Natural killer cell (primary cell): ENCODE results near the gene PDCD4. TPM values are rescaled to one million over a fixed set of nuclear protein-coding genes. Genes with fewer than 3 reads are reported as not detected.

Experiments used
- ATAC-seq, 3 donors: fragments of 150-1000 bp in 2 of 3; fragments of 200-7000 bp in 1 of 3; cut with Tn5 transposase; 1 replicate in 1 of 3; 2 replicates in 2 of 3; pipeline ENCODE4 v1.10.0; 2021; ENCODE audit warnings: mild to moderate bottlenecking in 2 of 3, moderate library complexity in 2 of 3
- DNase-seq, 2 donors: peaks; one replicate each; pipeline versions ENCODE4 v3.0.0 to v3.0.0-alpha.2; 2013 to 2021; ENCODE audit warnings: mixed read lengths in 1 of 2
- H3K27ac ChIP-seq: one replicate; pipeline ENCODE4 v1.5.1; 2013; ENCODE audit warnings: mild to moderate bottlenecking, low read length
- H3K27me3 ChIP-seq: one replicate; pipeline ENCODE4 v1.6.1; 2013; ENCODE audit warnings: low read length; ENCODE audit not compliant: control insufficient read depth, insufficient read depth
- H3K36me3 ChIP-seq: one replicate; pipeline ENCODE4 v1.6.1; 2013; ENCODE audit warnings: low read length; ENCODE audit not compliant: control insufficient read depth, insufficient read depth
- H3K4me1 ChIP-seq: one replicate; pipeline ENCODE4 v1.6.1; 2013; ENCODE audit warnings: low read length; ENCODE audit not compliant: control insufficient read depth, insufficient read depth
- H3K4me3 ChIP-seq: one replicate; pipeline ENCODE4 v1.5.1; 2013; ENCODE audit warnings: low read length
- H3K9me3 ChIP-seq: one replicate; pipeline ENCODE4 v1.6.1; 2013; ENCODE audit warnings: low read length; ENCODE audit not compliant: control insufficient read depth, insufficient read depth
- H3K27ac Mint-ChIP-seq, 2 donors: one replicate each; pipeline ENCODE4 v1.8.0; 2022; ENCODE audit warnings: mild to moderate bottlenecking in 2 of 2, mixed read lengths in 2 of 2, moderate library complexity in 1 of 2
- H3K27me3 Mint-ChIP-seq, 2 donors: one replicate each; pipeline ENCODE4 v1.8.0; 2022; ENCODE audit warnings: low read depth in 2 of 2, mixed read lengths in 2 of 2
- H3K36me3 Mint-ChIP-seq: one replicate; pipeline ENCODE4 v1.8.0; 2022; ENCODE audit warnings: mixed read lengths
- H3K4me1 Mint-ChIP-seq, 2 donors: one replicate each; pipeline ENCODE4 v1.8.0; 2022; ENCODE audit warnings: mixed read lengths in 2 of 2
- H3K4me3 Mint-ChIP-seq: one replicate; pipeline ENCODE4 v1.8.0; 2022; ENCODE audit warnings: mild to moderate bottlenecking, moderate library complexity, mixed read lengths
- H3K9me3 Mint-ChIP-seq, 2 donors: one replicate each; pipeline ENCODE4 v1.8.0; 2022; ENCODE audit warnings: mixed read lengths in 2 of 2
- WGBS: methylation state at CpG from one replicate; pipeline ENCODE4 v1.1.7; 2013; ENCODE audit warnings: missing lambda C conversion rate; ENCODE audit not compliant: insufficient coverage; 5-methylcytosine and 5-hydroxymethylcytosine counted together
- intact Hi-C: fragments of 100-400 bp; cut with micrococcal nuclease; formaldehyde crosslinking; loops from one replicate; pipeline ENCODE4 v1.14.2; 2022
- total RNA-seq, 4 donors: library from RNA; stranded (reverse); fragments of 120-200 nt in 1 of 4; gene quantifications; one replicate each; pipeline versions ENCODE4 v1.2.3 to v1.2.4, GENCODE V29; 2013 to 2022
- TF ChIP-seq, protein P1 (sequence below): fragments of 200-600 bp; IDR thresholded peaks from one replicate; pipeline ENCODE4 v1.8.0; 2022; ENCODE audit warnings: antibody characterized with exemption

PDCD4 gene
- total RNA-seq, 3 donors from 2014 or later (not counting 1 experiment from before 2014, with no cell fraction given): 199 to 241 (median 222) TPM

DNA sequence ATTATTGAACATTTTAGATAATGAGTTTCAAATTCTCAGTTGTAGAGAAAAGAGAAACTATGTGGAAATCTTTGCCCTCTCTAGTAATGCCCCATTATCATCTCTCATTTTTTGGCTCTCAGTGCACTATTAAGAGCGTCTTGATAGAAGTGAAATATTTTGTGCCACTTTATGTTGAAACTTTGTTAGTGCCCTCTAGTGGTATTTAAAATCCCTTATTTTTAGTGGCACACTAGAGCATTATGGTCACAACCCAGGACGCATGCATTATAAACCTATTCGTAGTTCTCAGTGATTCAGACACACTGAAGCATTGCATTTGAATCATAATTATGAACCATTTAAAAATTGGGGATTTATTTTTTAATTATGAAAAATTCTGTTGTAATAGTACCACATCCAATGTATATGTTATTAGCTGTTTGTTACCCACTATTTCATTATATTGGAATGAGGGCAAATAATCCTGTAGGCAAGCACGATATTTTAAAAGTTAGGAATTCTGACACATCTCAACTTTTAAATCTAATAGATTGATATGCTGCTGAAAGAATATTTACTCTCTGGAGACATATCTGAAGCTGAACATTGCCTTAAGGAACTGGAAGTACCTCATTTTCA lies 21.9 kb downstream of the PDCD4 start:
- TF ChIP-seq, protein P1, sequence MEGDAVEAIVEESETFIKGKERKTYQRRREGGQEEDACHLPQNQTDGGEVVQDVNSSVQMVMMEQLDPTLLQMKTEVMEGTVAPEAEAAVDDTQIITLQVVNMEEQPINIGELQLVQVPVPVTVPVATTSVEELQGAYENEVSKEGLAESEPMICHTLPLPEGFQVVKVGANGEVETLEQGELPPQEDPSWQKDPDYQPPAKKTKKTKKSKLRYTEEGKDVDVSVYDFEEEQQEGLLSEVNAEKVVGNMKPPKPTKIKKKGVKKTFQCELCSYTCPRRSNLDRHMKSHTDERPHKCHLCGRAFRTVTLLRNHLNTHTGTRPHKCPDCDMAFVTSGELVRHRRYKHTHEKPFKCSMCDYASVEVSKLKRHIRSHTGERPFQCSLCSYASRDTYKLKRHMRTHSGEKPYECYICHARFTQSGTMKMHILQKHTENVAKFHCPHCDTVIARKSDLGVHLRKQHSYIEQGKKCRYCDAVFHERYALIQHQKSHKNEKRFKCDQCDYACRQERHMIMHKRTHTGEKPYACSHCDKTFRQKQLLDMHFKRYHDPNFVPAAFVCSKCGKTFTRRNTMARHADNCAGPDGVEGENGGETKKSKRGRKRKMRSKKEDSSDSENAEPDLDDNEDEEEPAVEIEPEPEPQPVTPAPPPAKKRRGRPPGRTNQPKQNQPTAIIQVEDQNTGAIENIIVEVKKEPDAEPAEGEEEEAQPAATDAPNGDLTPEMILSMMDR: peak; percentile 69
- Histone ChIP-seq H3K27me3 (no peaks in the 10 kb centered on the region), H3K4me1 (no peaks in the 10 kb centered on the region), H3K4me3 (no peak overlapping the region), H3K36me3 (peaks cover 77% of the 10 kb centered on the region), H3K27ac (no peak overlapping the region), H3K9me3 (no peaks in the 10 kb centered on the region)
- Mint-ChIP-seq H3K27ac (no peak overlapping the region), H3K9me3 (no peaks in the 10 kb centered on the region), H3K36me3 (peaks cover 26% of the 10 kb centered on the region), H3K27me3 (no peaks in the 10 kb centered on the region), H3K4me3 (no peak overlapping the region), H3K4me1 (peaks cover 8 to 21% of the 10 kb centered on the region in 2 donors)
- peak in 1 of 2 donors; percentile 75 for DNase-seq
- no CpG with 5 or more reads among the region's 4 CpGs for WGBS
- ATAC-seq: peak; percentile 75 to 91 (median 89)
- intact Hi-C loops: loop anchor here (1.0 to 2.0 kb wide), 4 partner anchors 21 to 283 kb away; no protein-coding TSS in a partner anchor

DNA sequence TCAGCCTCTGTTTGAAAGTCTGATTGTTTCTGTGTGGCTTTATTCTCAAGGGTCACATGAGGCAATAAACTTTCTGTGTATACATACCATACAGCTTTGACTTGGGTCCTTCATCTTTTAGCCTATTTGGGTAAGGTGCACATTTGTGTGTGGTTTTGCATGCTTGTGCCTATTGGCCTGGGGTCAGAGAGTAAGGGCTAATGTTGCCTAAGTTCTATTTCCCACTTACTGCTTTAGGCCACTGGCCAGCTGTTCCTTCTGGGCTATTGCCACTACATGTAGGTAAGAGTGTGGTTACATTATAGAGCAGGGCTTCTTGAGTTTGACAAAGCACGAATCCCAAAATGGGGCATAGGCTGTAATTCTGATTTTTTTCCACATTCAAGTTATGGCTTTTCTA lies 25.5 kb downstream of the PDCD4 start:
- Histone ChIP-seq H3K36me3 (peaks cover 72% of the 10 kb centered on the region), H3K9me3 (no peaks in the 10 kb centered on the region), H3K27ac (no peak overlapping the region), H3K27me3 (no peaks in the 10 kb centered on the region), H3K4me3 (no peak overlapping the region), H3K4me1 (no peaks in the 10 kb centered on the region)
- Mint-ChIP-seq H3K4me1 (peaks cover 12 to 18% of the 10 kb centered on the region in 2 donors), H3K36me3 (peaks cover 20% of the 10 kb centered on the region), H3K27me3 (no peaks in the 10 kb centered on the region), H3K4me3 (no peak overlapping the region), H3K9me3 (no peaks in the 10 kb centered on the region), H3K27ac (peak overlapping the region in 1 of 2 donors; percentile 17)
- ATAC-seq: no peak
- WGBS: no CpG with 5 or more reads among the region's 1 CpG
- TF ChIP-seq, protein P1: no peak
- DNase-seq: no peak
- intact Hi-C loops: no loop called here

DNA sequence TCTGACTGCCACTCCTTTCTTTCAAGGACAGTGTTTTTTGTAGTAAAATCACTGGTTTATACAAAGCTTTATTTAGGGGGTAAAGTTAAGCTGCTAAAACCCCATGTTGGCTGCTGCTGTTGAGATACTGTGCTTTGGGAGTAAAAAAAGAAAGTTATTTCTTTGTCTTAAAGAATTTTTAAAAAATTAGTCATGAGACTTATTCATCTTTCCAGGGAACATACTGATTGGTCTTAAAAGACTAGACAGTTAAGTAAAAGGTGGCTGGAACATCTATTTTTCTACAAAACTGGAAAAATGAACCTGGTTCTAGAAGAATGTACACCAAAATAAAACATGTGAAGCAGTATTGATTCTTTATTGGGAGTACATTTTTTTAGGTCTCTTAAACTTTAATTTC lies 26.7 kb downstream of the PDCD4 start:
- Mint-ChIP-seq H3K9me3 (no peaks in the 10 kb centered on the region), H3K27me3 (no peaks in the 10 kb centered on the region), H3K4me1 (peaks cover 14 to 29% of the 10 kb centered on the region in 2 donors), H3K36me3 (peaks cover 20% of the 10 kb centered on the region), H3K27ac (peak overlapping the region in 1 of 2 donors; percentile 11), H3K4me3 (no peak overlapping the region)
- Histone ChIP-seq H3K27me3 (no peaks in the 10 kb centered on the region), H3K27ac (no peak overlapping the region), H3K9me3 (no peaks in the 10 kb centered on the region), H3K36me3 (peaks cover 70% of the 10 kb centered on the region), H3K4me3 (no peak overlapping the region), H3K4me1 (no peaks in the 10 kb centered on the region)
- DNase-seq (no peak), ATAC-seq (no peak)
- intact Hi-C loops: no loop called here
- TF ChIP-seq, protein P1: no peak

DNA sequence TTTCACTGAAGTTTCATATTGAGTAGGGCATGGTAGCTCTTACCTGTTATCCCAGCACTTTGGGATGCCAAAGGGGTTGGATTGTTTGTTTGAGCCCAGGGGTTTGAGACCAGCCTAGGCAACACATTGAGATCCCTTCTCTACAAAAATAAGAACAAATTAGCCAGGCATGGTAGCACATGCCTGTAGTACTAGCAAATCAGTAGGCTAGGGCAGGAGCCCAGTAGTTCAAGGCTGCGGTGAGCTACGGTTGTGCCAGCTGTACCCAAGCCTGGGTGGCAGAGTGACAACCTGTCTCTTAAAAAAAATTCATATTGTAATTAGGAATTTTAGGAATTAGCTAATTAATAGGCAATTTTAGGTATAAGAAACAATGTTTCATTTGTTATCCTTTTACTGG lies 29.3 kb downstream of the PDCD4 start:
- Histone ChIP-seq H3K4me3 (no peak overlapping the region), H3K9me3 (no peaks in the 10 kb centered on the region), H3K27me3 (no peaks in the 10 kb centered on the region), H3K36me3 (peaks cover 56% of the 10 kb centered on the region), H3K27ac (no peak overlapping the region), H3K4me1 (no peaks in the 10 kb centered on the region)
- DNase-seq (no peak), ATAC-seq (no peak)
- Mint-ChIP-seq H3K4me1 (peaks cover 8 to 34% of the 10 kb centered on the region in 2 donors), H3K27ac (no peak overlapping the region), H3K36me3 (peaks cover 10% of the 10 kb centered on the region), H3K27me3 (no peaks in the 10 kb centered on the region), H3K9me3 (no peaks in the 10 kb centered on the region), H3K4me3 (no peak overlapping the region)
- WGBS: 98% methylated on average over 2 of the region's 2 CpGs
- TF ChIP-seq, protein P1: no peak
- intact Hi-C loops: no loop called here
